ENCODE data around the gene CASP2. TPM values are rescaled to one million over a fixed set of nuclear protein-coding genes. Genes with fewer than 3 reads are reported as not detected.
A peak's percentile ranks its signal among the peaks of the same experiment; 100 is the strongest.

Gene CASP2
- total RNA-seq, 1 donor from 2014 or later, result 12.3 TPM

- peak in 1 of 2 donors; percentile 57 for DNase-seq (ENCODE audit: low read depth in 2 of 2)
Measured at GRCh38 chr7:143295870-143296269, 7.7 kb downstream of the CASP2 start.

DNA sequence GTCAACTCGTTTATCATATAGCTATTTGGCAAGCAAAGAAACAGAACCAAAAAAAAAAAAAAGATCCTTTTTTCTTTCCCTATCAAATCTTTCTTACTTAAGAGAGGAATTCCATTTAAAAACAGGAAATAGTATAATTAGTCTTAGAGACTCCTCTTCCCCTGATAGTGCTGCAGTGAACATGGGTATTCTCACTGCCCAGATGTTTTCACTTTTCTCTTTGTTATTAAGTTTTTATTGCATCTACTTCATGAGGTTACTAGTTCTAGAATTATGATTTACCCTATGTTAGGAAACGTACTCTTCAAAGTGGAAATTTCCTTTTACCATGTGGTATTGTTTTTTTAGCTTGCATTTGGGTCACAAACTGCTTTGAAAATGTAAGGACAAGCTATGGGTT is 8.5 kb downstream of the CASP2 start:
- DNase-seq (ENCODE audit: low read depth in 2 of 2), result no peak

- no peak for DNase-seq (ENCODE audit: low read depth in 2 of 2)
Measured at GRCh38 chr7:143299346-143299745, 11.2 kb downstream of the CASP2 start.

GRCh38 chr7:143299840-143300239 is 11.7 kb downstream of the CASP2 start:
- peak in 1 of 2 donors; percentile 41 for DNase-seq (ENCODE audit: low read depth in 2 of 2)

GRCh38 chr7:143300959-143301935 is 13.1 kb downstream of the CASP2 start:
- no peak for DNase-seq (ENCODE audit: low read depth in 2 of 2)

GRCh38 chr7:143303733-143304132 is 15.6 kb downstream of the CASP2 start:
- no peak for DNase-seq (ENCODE audit: low read depth in 2 of 2)

- DNase-seq (ENCODE audit: low read depth in 2 of 2), result no peak
Measured at GRCh38 chr7:143304938-143305337, 16.8 kb downstream of the CASP2 start.

GRCh38 chr7:143305423-143306070 is 17.4 kb downstream of the CASP2 start:
- DNase-seq (ENCODE audit: low read depth in 2 of 2), result peak in 1 of 2 donors; percentile 65

DNA sequence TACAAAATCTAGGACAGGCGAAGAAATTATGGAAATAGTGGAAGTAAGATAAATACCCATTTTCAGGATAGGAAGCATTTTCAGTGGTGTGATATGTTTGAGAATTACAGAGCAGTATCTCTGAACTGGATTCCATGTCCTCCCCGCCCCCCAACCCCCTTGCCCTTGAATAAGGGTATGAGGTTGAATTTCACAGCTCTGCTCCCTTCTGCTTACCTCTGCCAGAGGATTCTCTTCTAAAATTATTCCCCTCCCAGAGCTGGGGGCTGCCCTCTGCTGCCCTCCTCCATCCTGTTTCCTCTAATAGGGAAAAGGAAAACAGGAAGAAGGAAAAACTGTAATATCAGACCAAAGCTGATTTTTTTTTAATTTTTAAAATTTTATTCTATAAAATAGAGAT is 20.5 kb downstream of the CASP2 start:
- DNase-seq (ENCODE audit: low read depth in 2 of 2), result no peak

GRCh38 chr7:143314127-143314526 is 26.0 kb downstream of the CASP2 start:
- DNase-seq (ENCODE audit: low read depth in 2 of 2), result no peak

DNA sequence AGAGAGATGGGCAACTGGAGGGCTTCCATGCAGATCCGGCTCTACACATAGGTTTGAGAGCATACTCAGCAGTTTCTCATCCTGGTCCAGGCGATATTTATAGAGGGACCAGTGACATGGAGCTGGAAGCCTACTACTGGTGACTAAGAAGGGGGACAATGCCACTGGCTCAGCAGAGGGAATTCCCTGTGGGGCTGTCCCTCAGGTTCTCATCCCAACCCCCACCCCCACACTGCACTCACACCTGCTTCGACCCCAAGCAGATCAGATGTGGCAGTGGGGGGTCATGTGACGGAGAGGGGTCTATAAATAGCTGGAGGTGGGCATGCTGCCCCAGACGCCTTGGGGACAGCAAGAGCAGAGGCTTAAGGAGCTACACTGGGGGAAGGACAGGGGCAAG is 27.6 kb downstream of the CASP2 start, which contains the start of gene CLCN1:
Gene CLCN1, plus strand, starts transcription at position 336 of the 400 bp plus-strand sequence. CDS start 102 bp downstream, outside the sequence.
- no peak for DNase-seq (ENCODE audit: low read depth in 2 of 2)

- DNase-seq (ENCODE audit: low read depth in 2 of 2), result no peak
Measured at GRCh38 chr7:143316492-143316891, 28.3 kb downstream of the CASP2 start.

GRCh38 chr7:143318661-143319060 is 30.5 kb downstream of the CASP2 start:
- no peak for DNase-seq (ENCODE audit: low read depth in 2 of 2)

GRCh38 chr7:143320620-143321019 is 32.5 kb downstream of the CASP2 start:
- DNase-seq (ENCODE audit: low read depth in 2 of 2), result no peak

DNA sequence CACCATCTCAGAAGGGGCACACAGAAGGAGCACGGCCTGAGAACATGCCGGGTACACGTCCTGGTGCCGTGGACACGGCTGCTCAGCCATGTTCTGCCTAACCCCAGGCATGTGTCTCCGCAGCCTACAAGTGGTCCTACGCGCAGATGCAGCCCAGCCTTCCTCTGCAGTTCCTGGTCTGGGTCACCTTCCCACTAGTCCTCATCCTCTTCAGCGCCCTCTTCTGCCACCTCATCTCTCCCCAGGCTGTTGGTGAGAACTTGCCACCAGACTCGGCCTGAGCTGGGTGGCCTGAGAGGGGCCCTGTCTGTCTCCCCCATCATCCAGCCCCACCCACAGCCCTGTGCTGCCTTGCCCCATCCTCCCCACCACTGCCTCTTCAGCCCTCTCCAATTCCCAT is 33.1 kb downstream of the CASP2 start:
- no peak for DNase-seq (ENCODE audit: low read depth in 2 of 2)

GRCh38 chr7:143321734-143322133 is 33.6 kb downstream of the CASP2 start:
- DNase-seq (ENCODE audit: low read depth in 2 of 2), result no peak

DNA sequence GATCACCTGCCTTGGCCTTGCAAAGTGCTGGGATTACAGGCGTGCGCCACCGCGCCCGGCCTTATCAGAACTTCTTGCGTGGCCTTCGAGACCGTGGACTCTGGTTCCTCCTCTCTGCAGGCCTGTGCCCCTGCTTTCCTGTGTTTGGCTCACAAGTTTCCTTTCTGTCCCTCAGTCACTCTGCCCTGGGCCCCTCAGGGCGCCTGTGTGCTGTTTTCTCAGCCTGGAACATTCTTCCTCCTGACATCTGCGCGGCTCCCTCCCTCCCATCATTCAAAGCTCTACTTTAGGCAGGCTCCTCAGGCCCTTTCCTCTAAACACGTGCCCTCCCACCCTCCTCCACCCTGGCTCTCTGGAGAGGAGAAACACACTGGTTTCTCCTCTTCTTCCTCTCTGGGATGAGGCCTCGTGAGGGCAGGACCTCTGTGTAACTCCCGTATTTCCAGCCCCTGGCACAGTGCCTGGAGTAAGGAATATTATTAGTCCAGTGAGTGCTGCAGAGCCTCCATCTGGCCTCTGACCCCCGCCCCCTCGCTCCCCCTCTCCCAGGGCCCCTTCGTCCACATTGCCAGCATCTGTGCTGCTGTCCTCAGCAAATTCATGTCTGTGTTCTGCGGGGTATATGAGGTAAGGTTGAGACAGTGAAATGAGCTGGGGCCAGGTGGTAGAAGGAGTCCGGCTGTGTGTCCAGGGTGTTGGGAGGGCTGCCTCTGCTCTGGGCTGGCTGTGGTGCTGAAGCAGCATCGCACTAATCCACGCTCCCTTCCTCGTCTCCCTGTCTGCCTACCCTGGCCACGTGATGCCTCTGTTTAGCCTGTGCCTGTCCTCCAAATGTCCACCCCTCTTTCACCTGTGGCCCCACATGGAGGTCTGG is 34.8 kb downstream of the CASP2 start:
- DNase-seq (ENCODE audit: low read depth in 2 of 2), result peak in 1 of 2 donors; percentile 8

DNA sequence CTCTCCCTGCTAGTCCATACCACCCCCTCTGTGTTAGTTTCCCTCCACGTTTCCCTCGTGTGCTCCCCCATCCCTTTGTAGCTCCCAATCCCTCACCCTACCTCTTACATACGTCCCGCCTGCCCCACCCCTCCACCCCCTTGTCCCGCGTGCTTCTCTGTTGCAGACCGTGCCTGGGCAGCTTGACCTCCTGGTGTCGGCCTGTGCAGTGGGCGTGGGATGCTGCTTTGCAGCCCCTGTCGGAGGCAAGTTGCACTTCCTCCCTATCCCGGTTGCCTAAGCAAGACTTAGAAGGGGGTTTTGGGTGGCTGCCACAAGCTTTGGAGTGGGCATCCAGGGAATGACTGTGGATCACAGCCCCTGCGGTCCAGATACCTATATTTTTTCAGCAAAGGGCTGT is 35.5 kb downstream of the CASP2 start:
- no peak for DNase-seq (ENCODE audit: low read depth in 2 of 2)

DNA sequence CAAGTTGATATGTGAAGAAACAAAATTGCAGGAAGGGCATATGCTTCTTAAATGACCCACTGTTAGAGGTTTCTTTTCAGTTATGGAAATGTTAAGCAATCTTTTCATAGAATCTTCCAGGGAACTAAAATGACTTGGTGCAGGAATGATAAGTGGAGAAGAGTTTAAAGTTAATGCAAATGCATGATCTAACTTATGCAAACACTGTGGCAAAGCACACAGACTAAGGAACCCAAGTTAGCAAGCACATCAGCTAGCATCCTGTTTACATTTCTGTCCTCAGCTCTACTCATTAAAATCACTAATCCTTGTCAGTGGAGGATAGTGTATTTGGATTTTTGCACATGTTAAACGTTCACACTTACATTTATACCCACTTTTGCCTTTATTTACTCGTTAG is 37.1 kb downstream of the CASP2 start:
- DNase-seq (ENCODE audit: low read depth in 2 of 2), result no peak

GRCh38 chr7:143327903-143328302 is 39.8 kb downstream of the CASP2 start:
- no peak for DNase-seq (ENCODE audit: low read depth in 2 of 2)

- no peak for DNase-seq (ENCODE audit: low read depth in 2 of 2)
Measured at GRCh38 chr7:143329471-143330170, 41.5 kb downstream of the CASP2 start.

Data from dermis microvascular lymphatic vessel endothelial cell (primary cell).